GM18499 (cell line): ENCODE data around the gene TCTA.
A peak's percentile ranks its signal among the peaks of the same experiment; 100 is the strongest.

Source experiments
- ATAC-seq: cut with Tn5 transposase; IDR thresholded peaks from one replicate; pipeline ENCODE4 v1.9.1; 2021; ENCODE audit warnings: moderate number of reproducible peaks; ENCODE audit not compliant: insufficient read depth, unreplicated experiment

Gene TCTA

DNA sequence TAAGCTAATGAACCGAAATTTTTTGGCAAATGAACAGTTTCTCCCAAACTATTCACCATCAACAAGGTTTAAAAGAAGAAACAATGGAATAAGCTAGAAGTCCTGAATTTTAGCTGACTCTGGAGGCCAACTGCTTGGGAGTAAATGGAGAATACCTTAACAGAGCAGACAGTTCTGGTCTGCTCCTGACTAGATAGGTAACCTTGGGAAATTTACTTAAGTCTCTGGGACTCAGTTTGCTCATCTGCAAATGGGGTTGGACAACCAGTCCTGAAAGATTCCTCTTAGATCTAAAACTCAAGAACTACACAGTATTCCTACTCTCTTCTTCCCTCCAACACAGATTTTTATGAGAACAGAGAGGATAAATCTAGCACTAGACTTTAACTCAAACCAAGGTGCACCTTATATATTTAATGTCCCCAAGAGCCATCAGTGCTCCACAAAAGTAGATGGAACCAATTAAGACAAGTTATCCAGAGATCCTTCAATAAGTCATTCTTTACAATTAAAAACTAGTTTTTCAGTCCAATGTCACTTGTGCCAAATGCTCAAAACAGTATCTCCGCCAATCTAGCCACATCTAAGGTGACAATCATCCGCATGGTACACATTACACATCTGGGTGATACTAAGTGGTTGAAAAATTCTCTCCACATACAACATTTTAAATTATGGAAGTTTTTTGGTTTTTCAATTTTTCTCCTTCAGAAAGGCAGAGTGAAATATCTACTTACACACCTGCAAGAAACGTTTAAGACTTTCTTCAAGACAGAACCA, 2.0 kb upstream of the TCTA start:
- ATAC-seq, result no peak

DNA sequence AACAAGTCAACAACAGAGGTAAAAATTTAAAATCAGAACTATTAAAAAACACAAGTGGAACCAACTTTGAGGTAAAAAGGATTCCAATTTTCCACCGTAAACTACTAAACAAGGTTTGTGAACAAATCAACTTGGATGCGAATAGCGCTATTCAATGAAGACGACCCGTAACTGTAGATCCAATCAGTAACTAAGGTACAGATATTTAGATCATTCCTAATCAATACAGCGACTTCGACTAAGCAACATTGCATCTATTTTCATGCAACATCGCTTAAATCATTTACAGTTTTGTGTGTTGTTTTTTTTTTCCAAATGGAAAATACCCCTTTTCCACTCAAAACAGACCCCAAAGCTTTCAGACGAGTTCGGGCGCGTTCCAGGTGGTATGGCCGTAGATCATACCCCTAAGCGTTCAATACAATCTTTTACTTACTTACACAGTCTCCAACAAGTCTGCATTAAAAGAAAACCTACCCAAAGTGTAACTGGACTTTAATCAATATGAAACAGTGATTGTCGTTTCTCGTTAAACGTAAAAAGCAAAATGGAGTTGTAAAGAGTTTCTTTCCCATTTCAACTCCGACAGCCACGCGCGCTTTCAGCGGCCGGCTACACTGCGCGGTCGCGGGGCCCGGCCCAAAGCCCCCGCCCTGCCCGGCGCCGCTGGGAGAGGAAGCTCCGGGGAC, 1.2 kb upstream of the TCTA start:
- no peak for ATAC-seq

DNA sequence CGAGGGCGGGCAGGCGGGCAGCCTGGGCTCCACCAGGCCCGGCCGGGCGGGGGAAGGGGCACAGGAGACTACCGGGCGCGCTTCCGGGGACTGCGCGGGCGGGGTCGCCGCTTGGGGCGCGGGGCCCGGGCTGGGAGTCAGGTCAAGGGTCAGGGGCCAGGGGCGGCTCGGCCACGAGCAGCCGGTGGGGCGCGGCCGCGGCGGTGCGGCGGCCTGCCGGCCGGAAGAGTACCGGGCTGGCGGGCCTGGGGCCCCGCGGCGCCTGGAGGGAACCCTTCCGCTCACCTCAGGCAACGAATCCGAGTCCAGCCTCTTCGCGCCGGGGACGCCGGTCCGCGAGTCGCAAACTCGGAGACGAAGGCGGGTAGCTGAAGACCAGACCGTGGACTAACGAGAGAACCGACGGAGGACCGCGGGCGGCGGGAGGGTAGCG, 672 bp upstream of the TCTA start:
- ATAC-seq, result peak; percentile 5

DNA sequence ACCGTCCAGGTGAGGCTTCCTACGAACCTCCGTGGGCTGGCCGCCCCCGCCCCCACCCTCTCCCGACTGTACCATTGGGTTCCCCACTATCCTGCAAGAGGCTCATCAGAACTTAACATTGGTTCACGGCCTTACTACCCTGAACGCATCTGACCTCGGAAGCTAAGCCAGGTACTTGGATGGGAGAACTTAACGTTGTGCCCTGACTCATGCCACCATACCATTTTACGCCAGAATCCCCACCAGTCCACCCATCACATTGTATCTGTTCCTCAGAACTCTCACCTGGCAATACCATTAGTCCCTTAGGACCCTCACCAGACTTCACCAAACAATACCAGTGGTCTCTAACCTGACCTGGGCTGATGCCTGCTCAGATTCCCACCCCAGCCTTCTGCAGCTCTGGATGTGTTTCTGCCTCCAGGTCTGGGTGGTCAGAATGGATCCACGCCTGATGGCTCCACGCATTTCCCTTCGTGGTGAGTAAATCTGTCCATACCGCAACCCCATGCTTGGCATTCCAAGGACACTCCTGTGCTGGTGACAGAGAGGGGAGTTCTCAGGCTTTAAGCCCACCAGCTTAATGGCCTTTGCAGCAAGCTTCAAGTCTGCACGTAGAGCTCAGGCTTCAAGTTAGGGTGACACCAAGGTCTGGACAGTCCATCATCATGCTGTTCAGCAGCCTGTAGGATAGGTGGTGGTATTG, 562 bp downstream of the TCTA start:
- no peak for ATAC-seq

DNA sequence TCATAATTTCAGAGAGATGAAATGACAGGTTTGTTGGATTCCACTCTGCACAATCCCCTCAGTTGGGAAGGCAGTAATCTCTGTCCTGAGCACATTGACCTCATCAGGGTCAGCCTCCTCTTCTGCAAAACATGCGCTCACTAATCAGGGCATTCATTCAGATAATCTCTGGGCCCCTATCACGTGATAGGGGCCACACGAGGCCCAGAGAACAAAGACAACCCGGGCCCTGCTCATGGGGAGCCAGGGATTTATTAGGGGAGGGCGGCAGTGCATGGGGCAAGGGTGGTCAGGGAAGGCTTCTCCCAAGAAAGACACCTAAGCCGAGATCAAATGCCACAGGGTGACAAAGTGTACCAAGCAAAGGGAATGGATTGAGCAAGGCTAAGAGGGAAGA, 1.1 kb downstream of the TCTA start:
- no peak for ATAC-seq

DNA sequence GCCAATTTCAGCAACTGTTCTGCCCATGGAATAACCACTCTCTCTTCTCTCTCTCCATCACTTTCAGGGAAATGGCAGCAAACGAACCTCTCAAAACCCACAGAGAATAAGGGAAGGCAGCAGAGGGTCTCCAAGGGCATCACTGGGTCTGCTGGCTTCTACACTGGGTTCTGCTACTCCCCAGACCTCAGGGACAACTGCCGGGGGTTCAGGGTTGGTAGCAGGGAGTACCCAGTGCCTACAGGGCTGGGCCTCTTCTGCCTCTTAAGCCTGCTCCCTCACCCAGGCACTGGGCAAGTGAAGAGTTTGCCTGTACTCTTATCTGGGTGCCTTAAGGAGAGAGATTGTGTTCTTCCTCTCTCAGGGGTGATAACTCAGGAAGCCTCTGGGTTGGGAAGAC, 2.5 kb downstream of the TCTA start:
- no peak for ATAC-seq

DNA sequence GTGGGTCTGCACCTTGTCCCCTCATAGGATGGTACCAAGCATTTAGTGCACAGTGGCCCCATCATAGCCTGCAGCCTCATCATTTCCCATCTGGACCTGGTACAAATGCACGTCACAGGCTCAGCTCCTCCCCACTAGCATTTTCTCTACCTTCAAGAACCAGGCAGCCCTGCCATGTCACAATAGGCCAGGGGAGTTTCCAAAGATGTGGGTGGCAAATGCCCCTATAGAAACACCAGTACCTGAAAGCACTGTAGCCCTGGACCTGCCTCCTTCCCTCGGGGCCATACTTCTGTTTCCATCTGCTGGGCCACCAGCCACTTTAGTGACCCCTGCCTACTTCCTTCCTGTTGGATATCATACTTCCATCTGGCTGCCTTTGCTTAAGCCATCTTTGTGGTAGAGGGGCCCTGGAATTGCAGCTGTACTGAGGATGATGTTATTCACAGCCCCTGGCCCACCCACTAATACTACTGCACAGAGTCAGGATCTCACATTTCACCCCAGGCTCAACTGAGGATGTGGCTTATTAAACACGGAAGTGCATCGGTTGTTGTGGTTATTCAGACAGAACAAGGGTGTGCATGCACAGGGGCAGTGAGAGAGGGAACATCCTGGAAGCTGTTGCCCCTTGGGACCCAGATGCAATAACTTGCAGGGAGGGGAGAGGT, 3.8 kb downstream of the TCTA start:
- no peak for ATAC-seq

DNA sequence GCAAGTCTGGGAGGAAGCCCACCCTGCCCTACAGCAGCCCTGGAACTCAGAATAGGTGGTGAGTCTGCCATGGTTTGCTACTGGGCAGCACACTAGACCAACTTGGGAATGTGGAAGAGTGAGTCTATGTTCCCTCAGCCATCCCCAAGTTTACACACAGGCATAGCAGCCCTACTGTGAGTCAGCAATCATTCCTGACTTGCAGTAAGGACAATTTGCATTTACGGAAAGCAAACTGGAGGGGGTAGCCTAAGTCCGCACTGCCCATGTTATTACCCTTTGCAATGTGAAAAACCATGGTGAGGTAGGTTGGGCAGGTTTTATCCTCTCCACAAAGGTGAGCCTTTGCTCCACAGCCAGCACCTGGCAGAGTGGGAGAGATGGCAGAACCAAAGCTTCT, 4.6 kb downstream of the TCTA start:
- ATAC-seq, result no peak

DNA sequence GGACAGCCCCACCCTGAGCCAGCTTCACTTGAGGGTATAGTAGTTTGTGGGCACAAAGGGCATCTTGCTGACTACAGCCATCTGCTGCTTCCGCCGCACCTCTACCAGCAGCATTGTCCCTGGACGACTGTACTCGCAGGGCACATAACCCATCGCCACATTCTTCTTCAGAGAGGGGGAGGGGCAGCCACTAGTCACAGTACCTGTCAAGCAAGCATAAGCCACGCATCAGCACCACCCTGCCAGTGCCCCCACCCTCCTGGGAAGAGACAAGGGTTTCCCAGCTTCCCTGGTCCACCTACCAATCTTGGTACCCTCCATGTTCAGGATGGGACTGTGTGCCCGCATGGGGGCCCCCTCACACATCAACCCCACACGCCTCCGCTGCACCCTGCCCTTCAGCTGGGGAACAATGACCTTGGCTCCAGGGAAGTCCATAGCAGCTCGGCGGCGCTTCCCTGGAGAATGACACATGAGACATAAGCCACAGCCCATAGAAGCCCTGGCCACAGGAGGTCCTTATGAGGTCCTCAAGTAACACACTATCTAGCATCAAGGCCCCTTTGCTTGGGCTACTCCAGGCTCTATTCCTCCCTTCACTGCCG, 5.4 kb downstream of the TCTA start:
- no peak for ATAC-seq

DNA sequence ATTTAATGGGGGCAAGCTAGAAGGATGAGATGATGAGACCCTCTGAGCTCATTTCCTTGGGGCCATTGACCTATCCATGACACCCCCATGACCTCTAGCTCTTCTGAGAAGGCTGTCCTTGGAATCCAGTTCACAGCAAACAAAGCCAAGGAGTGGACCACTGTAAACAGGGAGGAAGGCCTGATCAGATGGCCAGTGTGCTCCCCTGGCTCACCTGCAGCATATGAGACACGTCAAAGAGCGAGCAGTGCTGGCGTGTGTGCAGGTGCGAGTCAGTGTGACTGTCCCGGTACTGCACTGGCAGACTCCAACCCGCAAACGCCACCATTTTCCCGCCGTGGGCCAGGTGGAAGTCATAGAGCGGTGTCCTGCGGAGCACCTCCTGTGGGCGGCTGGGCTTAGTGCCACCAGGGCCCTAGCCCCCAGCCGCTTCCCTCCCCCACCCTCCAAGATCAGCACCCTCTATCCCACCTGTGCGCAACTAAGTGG, 9.7 kb downstream of the TCTA start:
- no peak for ATAC-seq

DNA sequence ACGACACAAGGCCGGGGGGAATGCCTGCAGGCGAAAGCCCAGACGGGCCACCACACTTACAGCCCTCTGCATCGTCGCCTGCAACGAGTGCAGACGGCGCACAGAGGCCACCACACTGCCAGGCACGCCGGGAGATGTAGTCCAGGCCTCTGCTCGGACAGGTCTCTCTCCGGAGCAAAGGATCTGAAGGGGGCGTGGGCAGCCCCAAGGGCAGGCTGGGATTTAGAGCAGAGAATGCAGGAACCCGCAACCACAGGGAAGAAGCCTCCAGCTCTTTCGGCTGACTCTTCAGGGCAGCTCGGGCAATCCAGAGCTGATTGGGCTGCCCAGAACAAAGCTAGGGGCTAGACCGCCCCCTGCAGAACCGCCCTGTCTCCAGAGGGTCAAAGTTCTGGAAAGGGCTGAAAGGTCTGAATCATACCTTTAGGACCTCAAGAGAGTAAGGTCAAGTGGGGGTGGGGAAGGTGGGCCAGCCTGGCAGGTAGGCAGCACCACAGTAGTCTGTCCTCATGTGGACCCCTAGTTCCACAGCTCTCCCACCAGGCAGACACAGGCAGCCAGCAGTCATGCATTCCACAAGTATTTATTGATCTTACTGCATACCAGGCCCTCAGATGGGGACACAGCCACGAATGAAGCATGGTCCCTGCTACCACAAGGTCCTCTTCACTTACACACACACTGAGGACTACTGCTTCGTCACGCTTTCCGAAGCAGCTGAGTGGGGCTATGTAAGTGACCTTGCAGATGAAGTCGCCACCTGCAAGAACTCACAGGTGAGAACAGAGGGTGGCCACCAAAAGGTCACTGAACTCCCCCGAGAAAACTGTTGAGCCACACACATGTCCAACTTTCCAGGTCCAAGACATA, 10.4 kb downstream of the TCTA start, which contains the start of gene AMT:
Gene AMT, minus strand, starts transcription at position 95 of the 870 bp plus-strand sequence. Its CDS starts 23 bp downstream, at position 72.
- no peak for ATAC-seq

DNA sequence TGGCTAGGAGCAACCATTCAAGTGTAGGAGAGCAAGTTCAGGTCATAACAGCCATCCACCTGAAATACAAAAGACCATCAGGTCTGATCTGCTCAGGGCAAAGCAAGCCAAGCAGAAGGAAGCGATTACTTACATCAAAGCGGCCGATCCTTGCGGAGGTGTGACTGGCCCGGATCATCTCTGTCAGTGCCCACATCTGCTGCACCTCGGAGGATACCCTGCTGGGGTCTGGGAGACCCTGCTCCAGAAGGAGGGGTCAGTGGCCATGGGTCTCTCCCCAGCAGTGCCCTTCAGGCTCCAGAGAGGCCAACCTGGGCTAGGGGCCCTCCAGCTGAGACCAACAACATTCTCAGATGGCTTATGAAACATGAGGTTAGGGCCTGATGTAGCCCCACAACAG, 12.6 kb downstream of the TCTA start:
- ATAC-seq, result no peak

DNA sequence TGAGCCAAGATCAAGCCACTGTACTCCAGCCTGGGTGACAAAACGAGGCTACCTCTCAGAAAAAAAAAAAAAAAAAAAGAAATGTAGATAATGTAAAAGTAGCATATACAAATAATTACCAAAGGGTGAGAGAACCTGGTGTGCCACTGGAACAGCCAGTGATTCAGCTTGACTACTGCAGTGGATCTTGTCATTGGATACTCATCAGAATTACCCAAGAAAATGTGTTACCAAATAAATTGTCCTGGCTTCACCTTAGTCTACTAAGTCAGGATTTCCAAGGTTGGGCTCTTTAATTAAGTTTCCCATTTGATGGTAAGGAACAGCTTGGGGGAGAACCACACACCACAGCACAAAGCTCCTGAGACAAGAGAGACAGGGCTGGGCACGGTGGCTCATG, 15.4 kb downstream of the TCTA start:
- no peak for ATAC-seq

DNA sequence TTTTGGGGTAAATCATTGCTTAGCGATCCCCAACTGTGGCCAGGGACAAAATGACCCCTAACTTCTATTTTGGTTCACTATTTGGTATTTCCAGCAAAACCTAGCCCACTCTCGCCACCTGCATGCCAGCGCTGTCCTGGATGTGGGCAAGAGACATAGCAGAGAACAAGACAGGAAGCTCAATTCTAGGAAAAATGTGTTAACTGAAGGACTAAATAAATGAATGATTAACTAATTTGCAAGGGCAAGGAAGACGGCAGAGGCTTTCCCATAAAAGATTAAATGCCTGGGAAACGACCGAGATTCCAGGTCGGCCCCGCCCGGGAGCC, 16.5 kb downstream of the TCTA start:
- peak; percentile 11 for ATAC-seq

DNA sequence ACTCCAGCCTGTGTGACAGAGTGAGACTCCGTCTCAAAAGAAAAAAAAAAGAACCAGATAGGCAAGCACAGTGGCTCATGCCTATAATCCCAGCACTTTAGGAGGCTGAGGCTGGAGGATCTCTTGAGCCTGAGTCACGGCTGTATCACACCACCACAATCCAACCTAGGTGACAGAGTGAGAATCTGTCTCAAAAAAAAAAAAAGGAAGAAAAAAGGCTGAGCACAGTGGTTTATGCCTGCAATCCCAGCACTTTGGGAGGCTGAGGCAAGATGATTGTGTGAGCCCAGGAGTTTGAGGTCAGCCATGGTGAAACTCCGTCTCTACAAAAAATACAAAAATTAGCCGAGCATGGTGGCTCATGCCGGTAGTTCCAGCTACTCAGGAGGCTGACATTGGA, 22.5 kb downstream of the TCTA start:
- ATAC-seq, result no peak

DNA sequence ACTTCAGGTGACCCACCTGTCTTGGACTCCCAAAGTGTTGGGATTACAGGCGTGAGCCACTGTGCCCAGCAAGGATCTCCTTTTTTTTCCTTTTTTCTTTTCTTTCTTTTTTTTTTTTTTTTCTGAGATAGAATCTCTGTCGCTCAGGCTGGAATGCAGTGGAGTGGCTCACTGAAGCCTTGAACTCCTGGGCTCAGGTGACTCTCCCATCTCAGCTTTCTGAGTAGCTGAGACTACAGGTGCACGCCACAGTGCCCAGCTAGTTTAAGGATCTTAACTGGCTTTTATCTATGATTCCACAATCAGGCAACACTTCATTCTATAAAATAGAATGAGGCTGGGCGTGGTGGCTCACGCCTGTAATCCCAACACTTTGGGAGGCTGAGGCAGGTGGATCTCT, 33.2 kb downstream of the TCTA start:
- ATAC-seq, result no peak

DNA sequence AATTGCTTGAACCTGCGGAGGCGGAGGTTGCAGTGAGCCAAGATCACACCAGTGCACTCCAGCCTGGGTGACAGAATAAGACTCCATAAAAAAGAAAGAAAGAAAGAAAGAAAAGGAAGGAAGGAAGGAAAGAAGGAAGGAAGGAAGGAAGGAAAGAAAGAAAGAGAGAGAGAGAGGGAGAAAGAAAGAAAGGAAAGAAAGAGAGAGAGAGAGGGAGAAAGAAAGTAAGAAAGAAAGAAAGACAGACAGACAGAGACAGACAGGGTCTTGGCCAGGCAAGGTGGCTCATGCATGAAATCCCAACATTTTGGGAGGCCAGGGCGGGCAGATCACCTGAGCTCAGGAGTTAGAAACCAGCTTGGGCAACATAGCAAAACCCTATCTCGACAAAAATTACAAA, 41.4 kb downstream of the TCTA start:
- ATAC-seq, result no peak

DNA sequence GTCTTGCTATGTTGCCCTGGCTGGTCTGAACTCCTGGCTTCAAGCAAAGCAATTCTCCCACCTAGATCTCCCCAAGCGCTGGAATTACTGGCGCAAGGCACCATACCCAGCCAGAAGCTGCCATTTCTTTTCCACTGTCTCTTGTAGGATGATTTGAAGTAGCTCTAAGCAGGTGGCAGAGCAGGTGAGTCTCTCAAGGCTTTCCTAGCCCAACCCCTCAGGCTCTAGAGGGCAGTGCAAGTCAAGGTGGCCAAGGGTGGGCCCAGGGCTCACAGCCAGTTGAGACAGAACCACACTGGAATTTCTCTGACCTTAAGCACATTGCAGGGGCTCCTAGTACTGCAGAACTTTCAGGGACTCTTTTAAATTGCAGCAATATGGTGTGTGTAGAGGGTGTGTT, 42.2 kb downstream of the TCTA start:
- no peak for ATAC-seq

DNA sequence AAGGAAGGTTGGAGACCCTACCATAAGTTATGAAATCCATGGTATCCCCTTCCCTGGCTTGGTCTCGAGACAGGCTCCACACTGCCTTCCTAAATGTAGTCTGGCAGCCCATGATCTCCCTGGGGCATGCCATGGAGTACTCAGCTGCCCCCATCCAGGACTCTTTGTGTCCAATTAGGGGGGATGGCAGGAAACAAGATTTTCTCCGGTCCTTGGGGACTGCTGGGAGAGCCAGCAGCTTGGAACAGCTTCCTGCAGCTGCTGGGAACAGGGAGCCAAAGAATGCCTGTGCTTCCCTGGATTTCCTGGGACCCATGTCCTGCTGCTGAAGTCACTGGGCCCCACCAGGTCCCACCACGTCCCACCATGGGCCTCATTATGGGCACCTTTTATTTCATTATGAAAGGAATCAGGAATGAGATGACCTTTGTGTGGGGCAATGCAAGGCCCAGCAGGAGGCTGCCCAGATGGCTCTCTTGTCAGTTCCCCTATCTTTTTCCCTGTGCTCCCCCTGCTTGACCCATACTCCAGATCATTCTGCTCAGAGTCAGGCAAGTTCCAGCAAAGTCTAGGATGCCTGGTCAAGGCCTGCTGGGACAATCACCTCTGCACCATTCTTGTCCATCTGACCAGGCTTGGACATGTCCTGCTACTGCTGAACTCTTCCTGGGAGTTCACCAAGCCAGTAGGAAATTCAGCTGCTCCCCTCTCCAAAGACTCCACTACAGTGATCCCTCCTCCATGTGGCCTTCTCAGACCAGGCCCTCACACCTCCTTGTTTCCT, 42.9 kb downstream of the TCTA start:
- ATAC-seq, result no peak
